ENCODE results near the gene IBA57.

The IBA57 gene

DNA sequence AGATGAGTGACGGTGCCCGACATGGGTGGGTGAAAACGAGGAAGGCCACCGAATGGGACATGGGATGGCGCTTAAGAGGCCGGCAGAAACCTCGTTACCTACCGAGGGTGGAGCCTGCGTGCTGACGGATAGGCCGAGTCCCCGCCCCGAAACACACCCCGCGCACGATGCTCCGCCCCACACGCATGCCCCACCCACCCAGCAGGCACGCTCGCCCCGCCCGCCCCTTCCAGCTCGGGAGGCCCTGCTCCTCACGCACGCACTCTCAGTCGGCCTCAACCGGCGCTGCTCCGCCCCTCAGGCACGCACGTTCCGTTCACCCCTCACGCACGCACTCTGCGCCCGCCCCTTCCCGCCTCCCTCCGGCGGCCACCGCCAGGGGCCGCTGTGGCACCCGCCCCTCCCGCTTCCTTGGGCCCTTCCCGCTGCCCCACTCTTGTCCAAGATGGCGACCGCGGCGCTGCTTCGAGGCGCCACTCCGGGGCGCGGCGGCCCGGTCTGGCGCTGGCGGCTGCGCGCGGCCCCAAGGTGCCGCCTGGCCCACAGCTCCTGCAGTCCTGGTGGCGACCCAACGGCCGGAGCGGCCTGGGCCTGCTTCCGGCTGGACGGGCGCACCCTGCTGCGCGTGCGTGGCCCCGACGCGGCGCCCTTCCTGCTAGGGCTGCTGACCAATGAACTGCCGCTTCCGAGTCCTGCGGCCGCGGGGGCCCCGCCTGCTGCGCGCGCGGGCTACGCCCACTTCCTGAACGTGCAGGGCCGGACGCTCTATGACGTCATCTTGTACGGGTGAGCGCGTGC is at the start of gene IBA57:
Gene IBA57 (plus strand): TSS at position 433 of the 798 bp plus-strand sequence. CDS start 13 bp downstream, at position 446.
- DNase-seq = peak; percentile 83 to 95

DNA sequence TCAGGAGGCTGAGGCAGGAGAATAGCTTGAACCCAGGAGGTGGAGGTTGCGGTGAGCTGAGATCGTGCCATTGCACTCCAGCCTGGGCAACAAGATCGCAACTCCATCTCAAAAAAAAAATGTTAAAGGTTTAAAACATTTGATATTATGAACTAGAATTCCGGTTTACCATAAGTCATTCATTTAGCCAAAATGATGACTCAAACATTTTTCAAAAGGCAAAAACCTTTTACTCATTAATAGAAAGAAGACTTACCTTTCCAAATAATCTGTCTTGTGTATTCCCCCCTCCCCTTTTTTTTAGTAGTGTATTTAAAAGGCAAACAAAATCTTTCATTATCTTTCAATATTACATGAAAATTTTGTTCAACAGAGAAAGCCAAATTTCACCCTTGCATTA is 48.3 kb upstream of the IBA57 start:
- DNase-seq = no peak

DNA sequence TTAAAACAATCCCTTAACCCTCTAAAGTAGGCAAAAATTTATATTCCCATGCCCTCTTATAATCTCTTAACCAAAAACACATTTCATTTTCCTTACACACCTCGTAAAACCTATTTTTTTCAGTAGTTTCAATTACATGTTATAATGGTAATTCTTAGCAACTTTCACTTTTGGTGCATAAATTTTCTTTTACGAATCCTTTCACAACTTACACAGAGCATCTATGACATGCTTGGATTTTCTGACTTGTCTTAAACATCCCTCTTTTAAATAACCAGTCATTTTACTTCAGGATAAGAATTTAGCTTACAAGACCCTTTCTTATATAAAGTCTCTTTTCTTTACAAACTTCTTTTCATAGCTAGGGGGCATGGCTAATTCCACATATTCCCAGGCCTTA is 47.6 kb upstream of the IBA57 start:
- no peak for DNase-seq

DNA sequence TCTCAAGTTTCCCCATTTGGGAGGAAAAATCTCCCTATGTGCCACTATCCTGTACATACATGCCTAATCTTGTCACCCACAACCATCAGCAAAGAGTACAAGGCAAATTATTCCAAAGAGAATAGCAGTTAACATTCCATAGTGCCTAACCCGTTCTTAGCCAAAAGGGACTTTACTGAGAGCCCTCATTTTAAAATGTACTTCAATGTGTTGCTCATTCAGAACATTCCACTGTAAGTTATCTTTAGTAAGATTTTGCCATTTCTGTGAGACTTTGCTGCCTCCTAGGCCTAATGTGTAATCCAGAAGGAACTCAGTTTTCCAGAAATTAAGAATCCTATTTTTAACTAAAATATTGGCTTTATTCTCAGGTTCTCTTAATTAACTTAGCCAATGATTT is 45.3 kb upstream of the IBA57 start:
- no peak for DNase-seq

DNA sequence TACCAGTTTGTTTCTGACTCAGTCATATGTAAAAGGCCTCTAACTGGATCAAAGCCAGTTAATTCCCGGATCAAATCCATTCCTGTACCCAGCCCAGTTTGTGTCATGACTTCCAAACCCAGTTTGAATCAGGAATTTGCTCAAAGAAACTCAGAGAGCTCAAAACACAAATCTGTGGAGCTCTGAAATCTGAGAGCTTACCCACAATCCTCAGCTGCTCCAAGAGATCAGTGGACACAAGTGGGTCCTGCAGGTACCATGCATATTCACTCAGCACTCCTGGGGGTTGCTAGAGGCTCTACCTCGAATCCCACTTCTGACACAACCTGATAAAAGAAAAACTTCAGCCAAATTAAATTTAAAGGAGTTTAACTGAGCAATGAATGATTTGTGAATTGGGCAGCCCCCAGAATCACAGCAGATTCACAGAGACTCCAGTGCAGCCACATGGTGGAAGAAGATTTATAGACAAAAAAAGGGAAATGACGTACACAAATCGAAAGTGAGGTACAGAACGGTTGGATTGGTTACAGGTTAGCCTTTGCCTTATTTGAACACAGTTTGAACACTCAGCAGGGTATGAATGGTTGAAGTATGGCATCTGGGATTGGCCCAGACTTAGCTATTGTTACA is 44.6 kb upstream of the IBA57 start:
- no peak for DNase-seq

DNA sequence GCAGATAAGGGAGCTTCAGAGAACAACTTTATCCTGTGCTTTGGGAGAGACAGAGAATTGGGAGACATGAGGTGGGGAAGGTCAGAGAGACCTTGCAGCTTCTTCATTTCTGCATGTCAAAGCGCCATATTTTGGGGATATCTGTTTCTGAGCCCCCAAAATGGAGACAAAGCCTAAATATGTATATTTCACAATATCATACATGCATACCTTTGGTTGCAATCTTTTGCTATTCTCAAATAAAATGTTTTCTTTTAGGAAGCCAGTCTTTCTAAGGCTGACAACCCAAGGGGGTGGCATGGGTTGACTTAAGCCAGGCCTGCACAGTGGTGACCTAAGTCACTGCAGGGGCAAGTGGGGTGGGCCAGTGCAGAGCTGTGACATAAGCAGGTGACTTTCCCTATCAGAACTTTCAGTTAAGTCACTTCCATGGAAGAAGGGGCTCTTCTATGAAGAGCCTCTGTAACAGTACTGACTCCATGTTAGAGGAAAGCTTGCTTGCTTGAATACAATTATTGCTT is 42.6 kb upstream of the IBA57 start:
- no peak for DNase-seq

DNA sequence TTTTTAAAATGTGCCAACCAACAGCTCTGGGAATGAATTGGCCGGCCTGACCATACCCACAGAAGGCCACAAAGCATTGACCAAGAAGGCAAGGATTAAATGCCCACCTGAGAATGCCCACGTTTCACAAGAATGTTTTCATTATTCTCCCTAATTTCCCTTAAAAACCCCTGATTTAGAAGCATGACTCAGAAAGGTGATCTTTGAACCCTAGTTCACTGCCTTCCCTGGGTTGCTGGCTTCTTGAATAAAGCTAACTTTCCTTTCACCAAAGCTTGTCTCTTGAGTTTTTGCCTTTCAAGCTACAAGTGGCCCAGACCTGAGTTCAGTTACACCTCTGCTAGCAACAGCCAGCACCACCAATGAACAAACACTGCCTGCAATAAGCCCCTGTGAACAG is 42.1 kb upstream of the IBA57 start:
- no peak for DNase-seq

DNA sequence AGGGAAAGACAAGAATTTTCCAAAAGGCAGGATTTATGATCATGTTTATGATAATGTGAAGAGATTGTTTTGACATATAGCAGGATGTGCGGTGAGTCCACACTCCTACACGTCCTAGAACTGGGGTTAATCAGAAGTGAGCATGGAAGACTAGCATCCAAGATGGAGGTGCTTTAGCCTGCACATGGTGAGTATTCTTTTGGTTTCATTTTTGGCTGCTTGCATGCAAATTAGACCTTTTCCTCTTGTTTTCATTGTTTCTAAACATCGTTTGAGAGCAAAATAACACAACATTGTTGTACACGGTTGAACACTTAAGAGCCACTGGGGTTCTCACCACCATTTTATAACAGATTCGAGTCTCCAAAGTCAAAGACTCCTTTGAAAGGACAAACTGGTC is 40.4 kb upstream of the IBA57 start:
- no peak for DNase-seq

DNA sequence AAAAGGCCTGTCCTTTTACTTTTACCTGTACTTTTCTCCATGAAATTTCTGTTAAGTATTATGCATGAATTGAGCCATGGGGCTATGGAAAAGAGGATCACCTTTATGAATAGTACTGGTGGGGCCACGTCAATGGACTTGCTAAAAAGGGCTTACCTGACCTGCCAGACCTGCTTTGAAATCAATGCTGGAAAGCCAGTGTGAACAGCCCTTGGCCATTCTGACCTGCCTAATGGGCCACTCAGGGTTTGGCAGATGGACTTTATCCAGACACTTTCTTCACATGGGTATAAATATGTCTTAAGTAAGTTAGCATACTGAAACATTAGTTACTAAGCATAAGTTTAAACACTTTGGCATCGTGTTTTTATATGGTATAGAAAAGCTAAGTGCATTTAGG is 33.8 kb upstream of the IBA57 start:
- DNase-seq = no peak

DNA sequence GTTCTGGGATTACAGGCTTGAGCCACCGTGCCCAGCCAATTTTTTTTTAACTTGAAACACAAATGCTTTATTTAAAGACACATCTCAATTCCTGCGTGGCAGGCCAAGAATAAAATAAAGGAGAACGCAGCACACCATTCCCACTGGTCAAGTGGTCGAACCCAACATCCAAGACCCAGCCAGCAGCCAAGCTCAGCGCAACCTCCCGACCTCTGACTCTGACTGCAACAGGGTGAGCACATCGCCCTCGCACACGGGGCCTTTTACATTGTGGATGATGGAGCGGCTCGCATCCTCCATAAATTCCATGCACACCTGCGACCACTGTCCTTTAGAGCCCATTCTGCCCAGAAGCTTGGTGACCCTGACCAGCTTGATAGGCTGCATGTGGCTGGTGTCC is 31.0 kb upstream of the IBA57 start:
- no peak for DNase-seq

DNA sequence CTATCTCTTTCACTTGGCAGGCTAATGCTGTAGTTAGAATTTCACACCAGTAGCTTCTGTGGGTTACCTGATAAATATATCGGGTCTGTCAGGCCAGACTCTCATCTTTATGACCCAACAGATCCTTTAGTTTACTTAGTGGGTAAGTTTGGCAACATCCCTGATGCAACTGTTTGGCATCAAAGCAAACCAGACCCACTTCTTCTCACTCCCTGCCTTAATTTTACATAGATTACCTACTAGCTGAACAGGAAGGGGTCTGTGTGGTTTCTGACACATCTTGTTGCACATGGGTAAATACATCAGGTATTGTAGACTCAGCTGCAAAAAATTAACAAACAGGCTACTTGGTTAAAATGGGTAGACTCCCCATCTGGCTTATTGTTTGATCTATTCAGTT is 28.7 kb upstream of the IBA57 start:
- DNase-seq = no peak

DNA sequence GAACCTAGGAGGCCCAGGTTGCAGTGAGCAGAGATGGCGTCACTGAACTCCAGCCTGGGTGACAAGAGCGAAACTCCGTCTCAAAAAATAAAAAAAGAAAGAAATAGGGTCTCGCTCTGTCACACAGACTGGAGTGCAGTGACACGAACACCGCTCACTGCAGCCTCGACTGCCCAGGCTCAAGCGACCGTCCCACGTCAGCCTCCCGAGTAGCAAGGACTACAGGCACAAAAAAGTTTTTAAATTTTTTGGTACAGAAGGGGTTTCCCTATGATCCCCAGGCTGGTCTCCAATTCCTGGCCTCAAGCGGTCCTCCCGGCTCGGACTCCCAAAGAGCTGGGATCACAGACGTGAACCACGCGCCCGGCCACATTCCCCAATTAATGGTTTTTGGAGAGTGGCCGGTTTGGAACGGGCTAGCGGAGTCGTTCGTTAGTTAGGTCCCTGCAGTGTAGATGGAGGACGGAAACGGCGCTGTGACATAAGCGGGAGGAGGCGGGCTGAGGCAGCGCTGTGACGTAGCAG is 26.1 kb upstream of the IBA57 start:
- no peak for DNase-seq

DNA sequence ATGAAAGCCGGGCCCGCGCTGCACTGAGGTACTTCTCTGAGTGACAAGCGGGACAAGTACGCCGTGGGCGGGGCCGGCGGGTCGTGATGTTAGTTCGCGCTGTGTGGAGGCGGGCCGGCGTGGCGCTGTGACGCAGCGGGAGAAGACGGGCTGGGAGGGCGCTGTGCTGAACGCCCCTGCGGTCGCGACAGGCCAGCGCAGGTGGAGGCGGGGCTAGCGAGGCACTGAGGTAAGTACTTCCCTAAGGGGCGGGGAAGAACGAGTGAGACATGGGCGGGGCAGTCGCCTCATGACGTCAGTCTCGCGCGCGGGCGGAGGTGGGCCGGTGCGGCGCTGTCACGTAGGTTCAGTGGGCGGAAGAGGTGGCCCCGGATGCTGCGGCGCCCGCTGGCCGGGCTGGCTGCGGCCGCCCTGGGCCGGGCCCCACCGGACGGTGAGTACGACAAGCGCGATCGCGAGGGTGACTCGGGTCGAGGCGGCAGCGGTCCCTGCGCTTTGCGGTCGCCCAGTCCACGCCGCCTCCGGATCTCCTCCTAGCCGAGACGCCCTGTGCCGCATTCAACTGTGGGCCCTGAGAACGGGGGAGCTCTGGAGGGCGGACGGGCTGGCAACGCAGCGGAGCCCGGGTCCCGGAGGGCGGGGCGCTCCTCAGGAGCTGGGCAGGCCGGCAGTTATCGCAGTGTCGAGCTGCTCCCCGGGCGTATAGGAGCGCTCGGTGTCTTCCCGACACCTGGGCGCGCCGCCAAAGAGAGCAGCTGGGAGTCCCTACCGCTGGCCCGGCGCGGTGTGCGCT is 25.5 kb upstream of the IBA57 start, which contains the start of gene GUK1:
Gene GUK1 (plus strand): TSS at position 349 of the 793 bp plus-strand sequence. CDS start 24 bp downstream, at position 373.
- peak; percentile 95 to 98 for DNase-seq

DNA sequence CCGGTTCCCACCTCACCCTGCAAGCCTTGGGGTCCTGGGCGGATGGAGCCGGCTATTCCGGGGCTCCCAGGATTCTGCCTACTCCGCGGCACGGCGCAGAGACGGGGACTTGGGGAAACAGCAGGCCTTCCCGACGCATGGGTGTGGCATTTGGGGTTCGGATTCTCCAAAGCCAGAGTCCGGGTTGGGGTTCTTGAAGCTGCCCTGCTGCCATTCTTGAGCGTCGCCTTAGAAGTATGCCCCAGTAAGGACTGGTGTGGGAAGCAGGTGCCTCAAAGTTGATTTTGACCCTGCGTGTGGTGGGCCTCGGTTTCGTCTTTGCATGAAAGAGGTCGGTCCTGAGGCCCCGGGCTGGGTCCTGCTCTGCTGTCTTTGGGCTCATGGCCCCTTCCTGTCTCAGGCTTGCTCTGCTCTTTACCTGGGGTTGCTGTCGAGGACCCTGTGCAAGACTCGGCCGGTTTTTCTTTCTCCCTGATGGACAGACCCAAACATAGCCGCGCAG is 24.8 kb upstream of the IBA57 start:
- DNase-seq = no peak

DNA sequence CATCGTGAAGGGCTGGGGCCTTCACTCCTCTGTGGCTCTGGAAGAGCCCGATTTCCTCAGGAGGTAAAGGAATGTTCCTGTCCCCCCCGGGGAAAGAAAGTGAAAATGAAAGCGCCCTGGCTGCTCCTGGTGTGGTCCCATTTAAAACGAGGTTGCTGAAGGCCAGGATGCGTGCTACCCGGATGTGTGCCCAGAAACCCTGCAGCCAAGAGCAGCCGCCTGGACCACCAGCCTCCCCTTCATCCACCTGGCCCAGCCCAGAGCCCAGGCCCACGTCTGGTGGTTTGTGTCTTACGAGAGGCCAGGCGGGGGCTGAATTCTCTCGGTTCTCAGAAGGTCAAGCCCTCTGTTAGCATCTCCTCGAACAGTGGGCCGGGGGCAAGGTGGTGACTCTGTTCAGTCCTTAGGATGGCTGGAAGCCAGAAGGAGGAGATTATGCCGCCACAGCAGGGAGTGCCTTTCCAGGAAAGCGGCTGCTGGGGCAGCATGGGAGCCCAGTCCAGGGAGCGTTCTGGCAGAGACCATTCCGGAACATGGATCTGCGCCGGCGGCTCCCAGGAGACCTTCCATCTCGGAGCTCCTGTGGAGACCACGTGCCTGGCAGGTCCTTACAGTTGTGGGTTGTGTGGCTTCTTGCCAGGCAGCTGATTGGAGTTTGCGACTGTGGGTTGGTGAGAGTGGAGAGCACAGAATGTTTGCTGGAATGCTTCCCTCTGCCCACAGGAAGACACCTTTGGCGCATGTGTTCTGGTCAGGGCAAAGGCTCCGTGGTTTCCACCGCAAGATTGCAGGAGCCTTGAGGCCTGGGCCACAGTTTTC is 24.2 kb upstream of the IBA57 start:
- no peak for DNase-seq

DNA sequence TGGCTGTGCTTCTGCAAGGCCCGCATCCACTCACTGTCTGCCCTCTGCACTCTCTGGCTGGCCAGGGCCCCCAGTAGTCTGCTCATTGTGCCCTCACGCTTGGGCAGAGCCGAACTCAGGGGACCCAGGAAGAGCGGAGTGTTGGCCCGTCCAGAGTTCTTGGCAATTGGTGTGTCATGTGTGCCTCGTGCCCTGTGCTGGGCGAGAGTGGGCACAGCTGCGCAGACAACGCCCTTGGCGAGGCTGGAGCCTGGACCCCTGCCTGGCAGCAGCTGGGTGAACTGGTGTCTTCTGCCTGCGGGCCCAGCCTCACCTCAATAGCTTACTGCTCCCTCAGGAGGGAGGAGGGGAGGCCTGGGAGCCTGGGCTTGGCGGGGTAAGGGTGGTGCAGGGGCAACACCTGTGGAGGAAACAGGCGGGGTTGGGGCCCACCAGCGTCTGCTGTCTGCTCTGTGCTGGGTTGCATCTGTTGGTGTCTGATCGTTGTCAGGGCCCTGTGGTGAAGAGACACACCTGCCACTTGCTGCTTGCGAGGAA is 23.4 kb upstream of the IBA57 start:
- no peak for DNase-seq

DNA sequence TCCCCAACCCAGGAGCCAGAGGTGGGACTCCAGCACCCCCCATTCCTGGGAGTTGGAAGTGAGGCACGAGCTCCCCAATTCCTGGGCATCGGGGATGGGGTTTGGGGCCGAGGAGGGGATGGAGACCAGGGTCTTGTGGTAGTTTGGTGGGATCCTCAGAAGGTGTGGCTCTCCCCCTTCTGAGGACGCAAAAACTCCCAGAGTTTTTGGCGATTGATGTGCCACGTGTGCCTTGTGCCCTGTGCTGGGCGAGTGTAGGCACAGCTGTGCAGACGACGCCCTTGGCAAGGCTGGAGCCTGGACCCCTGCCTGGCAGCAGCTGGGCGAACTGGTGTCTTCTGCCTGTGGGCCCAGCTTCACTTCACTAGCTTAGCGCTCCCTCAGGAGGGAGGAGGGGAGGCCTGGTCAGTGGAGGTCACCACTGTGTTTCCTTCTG is 22.9 kb upstream of the IBA57 start:
- no peak for DNase-seq

DNA sequence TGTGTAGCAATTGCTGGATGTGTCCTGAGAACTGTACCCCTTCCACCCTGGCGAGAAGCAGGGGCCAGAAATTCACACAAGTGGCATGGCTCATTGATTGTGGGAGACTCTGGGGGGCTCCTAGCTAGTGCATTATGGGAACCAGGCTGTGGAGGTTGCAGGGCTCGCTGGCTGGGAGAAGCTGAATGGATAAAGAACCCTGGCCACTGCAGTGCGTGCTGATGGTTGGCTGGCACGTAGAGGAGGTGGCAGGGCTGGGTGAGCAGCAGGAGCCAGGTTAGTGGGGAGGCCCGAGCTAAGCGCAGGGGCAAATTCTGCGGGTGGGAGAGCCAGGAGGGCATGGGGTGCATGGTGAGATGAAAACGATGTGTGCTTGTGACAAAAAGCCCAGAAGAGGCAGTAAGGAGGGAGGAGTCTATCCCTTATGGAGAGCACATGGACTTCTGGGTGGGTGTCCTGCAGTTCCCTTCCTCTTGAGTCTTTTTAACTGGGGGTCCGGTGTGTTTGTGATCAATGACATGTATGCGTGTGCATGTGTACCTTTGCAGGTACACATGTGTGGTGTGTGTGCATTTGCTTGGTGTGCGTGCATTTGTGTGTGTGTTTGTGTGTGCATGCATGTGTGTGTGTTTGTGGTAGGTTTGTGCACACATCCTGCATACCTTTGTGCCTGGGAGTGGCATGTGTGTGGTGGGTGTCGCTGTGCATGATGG is 22.0 kb upstream of the IBA57 start:
- no peak for DNase-seq

DNA sequence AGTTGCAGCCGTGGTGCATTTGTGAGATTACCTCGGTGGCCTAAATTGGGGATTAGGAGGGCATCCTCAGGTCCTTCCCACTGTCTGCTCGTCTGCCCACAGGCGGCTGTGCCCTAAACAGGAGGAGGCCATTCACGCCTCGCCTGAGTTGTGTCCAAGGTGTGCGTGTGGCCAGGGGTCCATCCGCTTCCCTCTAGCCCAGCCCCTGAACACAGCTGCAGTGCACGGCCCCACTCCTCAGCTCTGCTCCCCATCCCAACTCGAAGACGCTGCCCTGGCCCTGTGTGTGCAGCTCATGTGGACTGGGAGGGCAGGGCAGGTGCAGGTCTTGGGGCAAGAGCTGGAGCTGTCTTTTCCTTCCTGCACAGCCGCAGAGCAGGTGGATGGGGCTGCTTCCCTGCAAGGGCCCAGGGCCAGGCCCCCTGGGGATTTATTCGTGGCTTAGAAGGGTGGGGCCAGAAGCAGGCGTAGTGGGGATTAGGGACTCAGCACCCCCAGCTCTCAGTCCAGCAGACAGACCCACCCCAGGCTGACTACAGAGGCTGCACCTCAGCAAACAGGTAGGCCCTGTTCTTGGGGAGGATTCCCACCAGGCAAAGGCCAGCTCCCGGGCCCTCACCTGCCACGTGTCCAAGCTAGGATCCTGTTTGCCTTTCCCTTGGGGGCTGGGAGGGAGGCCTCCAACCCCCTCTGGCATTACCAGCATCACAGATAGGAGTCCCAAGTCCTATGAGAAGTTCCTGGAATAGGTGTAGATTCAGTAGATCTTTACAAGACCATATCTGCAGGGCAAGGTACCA is 21.2 kb upstream of the IBA57 start:
- DNase-seq = no peak

DNA sequence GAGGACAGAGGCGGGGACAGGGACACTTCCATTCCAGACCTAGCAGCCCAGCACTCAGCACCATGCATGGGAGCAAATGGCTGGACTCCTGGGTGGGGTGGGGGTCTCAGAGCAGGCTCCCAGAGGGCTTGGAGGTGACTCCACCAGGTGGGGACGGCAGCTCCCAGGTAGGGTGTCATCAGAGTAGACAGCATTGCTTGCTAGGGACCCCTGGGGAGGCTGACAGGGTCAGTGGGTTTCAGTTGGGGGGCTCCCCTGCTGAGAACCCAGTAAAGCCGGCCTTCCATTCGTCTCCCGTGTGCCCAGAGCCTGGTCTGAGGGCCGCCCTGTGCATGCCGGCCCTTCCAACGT is 20.6 kb upstream of the IBA57 start:
- DNase-seq = no peak

Measured in NCI-H526 (cell line).